Endothelial cell of umbilical vein (primary cell): ENCODE measurements around the gene FHOD3. TPM values are rescaled to one million over a fixed set of nuclear protein-coding genes. Genes with fewer than 3 reads are reported as not detected.

Source experiments
- BruUV-seq: library from RNA; stranded (reverse); fragments of 400-500 nt; replicated peaks from 2 replicates; lab custom pipeline; 2021; lab: Mats Ljungman, UMichigan
- CTCF ChIA-PET: fragments of 300-600, 350-600 bp; sonication (Branson Sonifier 250); formaldehyde crosslinking; loops from one replicate; lab custom pipeline; 2021; ENCODE audit warnings: antibody characterized with exemption, inconsistent platforms; lab: Charles Lee
- POLR2A ChIA-PET: fragments of 300-600, 350-600 bp; sonication (Branson Sonifier 250); formaldehyde crosslinking; loops from one replicate; lab custom pipeline; 2021; ENCODE audit warnings: antibody characterized with exemption, inconsistent platforms; lab: Charles Lee
- DNase-seq: peaks from one replicate; pipeline ENCODE4 v3.0.0-alpha.2; 2011; ENCODE audit warnings: low read depth, low spot score
- FAIRE-seq: peaks from 2 replicates; lab custom pipeline; 2011; peaks lifted over from hg19 to GRCh38; lab: Jason Lieb, UNC
- H2AFZ ChIP-seq: 2 replicates; pipeline ENCODE4 v1.6.0; 2012; ENCODE audit warnings: low read depth, low read length, control low read depth, inconsistent platforms
- H3K27ac ChIP-seq: 2 replicates; pipeline ENCODE4 v1.5.1; 2011; ENCODE audit warnings: low read depth, mild to moderate bottlenecking, control low read depth, low read length, moderate library complexity; ENCODE audit not compliant: insufficient read depth
- H3K27me3 ChIP-seq, 2 experiments: 2 replicates each; pipeline versions ENCODE4 v1.6.0 to v1.6.1; 2011; ENCODE audit warnings: low read length in 2 of 2, mixed read lengths in 1 of 2; ENCODE audit not compliant: control insufficient read depth in 2 of 2, insufficient read depth in 2 of 2
- H3K36me3 ChIP-seq, 2 experiments: 2 replicates in 1 of 2; 3 replicates in 1 of 2; pipeline ENCODE4 v1.5.1; 2011; ENCODE audit warnings: low read length in 2 of 2, mild to moderate bottlenecking in 1 of 2, moderate library complexity in 1 of 2; ENCODE audit not compliant: control insufficient read depth in 2 of 2, insufficient read depth in 2 of 2; ENCODE audit errors: extremely low read depth in 1 of 2
- H3K4me1 ChIP-seq: 3 replicates; pipeline ENCODE4 v1.5.1; 2011; ENCODE audit warnings: mild to moderate bottlenecking, low read length; ENCODE audit not compliant: control insufficient read depth, insufficient read depth; ENCODE audit errors: extremely low read depth
- H3K4me2 ChIP-seq: 2 replicates; pipeline ENCODE4 v1.6.1; 2011; ENCODE audit warnings: low read length, control low read depth, mixed read lengths; ENCODE audit not compliant: insufficient read depth
- H3K4me3 ChIP-seq, 3 experiments: fragments of 200-600 bp in 1 of 3; sonication (generic), shearing (Covaris generic) in 1 of 3; replicated peaks in 1 of 3; 2 replicates each; pipeline ENCODE4 v1.5.1; 2011 to 2016; ENCODE audit warnings: control low read depth in 3 of 3, low read length in 3 of 3, mild to moderate bottlenecking in 2 of 3, inconsistent platforms in 1 of 3, low read depth in 1 of 3, moderate library complexity in 1 of 3; ENCODE audit not compliant: insufficient read depth in 1 of 3
- H3K79me2 ChIP-seq: 2 replicates; pipeline ENCODE4 v1.6.0; 2012; ENCODE audit warnings: low read length, inconsistent platforms; ENCODE audit not compliant: control insufficient read depth, insufficient read depth
- H3K9ac ChIP-seq: replicated peaks from 2 replicates; pipeline ENCODE3; 2011; ENCODE audit warnings: low read length, control low read depth; ENCODE audit not compliant: insufficient read depth; ENCODE audit errors: extremely low read depth
- H3K9me1 ChIP-seq: replicated peaks from 3 replicates; pipeline ENCODE4 v1.6.0; 2011; ENCODE audit warnings: mild to moderate bottlenecking, low read length; ENCODE audit not compliant: control insufficient read depth, insufficient read depth; ENCODE audit errors: extremely low read depth
- H3K9me3 ChIP-seq: replicated peaks from 2 replicates; pipeline ENCODE4 v1.5.1; 2012; ENCODE audit warnings: low read length, inconsistent platforms; ENCODE audit not compliant: control insufficient read depth, insufficient read depth
- H4K20me1 ChIP-seq: replicated peaks from 2 replicates; pipeline ENCODE3; 2011; ENCODE audit warnings: mild to moderate bottlenecking, low read length; ENCODE audit not compliant: control insufficient read depth, insufficient read depth; ENCODE audit errors: extremely low read depth
- CTCF ChIP-seq, 2 donors: IDR thresholded peaks; 1 replicate in 1 of 2; 2 replicates in 1 of 2; pipeline ENCODE4 v1.5.1; 2011; ENCODE audit warnings: low read length in 2 of 2, mild to moderate bottlenecking in 2 of 2, moderate library complexity in 2 of 2, control low read depth in 1 of 2, inconsistent platforms in 1 of 2, low read depth in 1 of 2; ENCODE audit not compliant: insufficient read depth in 1 of 2; ENCODE audit errors: extremely low read depth in 1 of 2
- EZH2 ChIP-seq: IDR thresholded peaks from 2 replicates; pipeline ENCODE4 v1.6.1; 2012; ENCODE audit warnings: borderline replicate concordance, low read depth, mild to moderate bottlenecking, moderate library complexity, low read length, inconsistent platforms; ENCODE audit not compliant: severe bottlenecking
- FOS ChIP-seq: IDR thresholded peaks from 2 replicates; pipeline ENCODE4 v1.6.1; 2011; ENCODE audit warnings: mild to moderate bottlenecking, low read length, moderate library complexity, borderline replicate concordance; ENCODE audit not compliant: insufficient read depth
- GATA2 ChIP-seq: IDR thresholded peaks from 2 replicates; pipeline ENCODE4 v1.7.0; 2011; ENCODE audit warnings: low read depth, mild to moderate bottlenecking, moderate library complexity, mixed read lengths, low read length; ENCODE audit not compliant: insufficient read length, insufficient read depth
- JUN ChIP-seq: IDR thresholded peaks from 2 replicates; pipeline ENCODE4 v1.6.1; 2011; ENCODE audit warnings: borderline replicate concordance, low read depth; ENCODE audit not compliant: insufficient read length, insufficient read depth
- MAX ChIP-seq: IDR thresholded peaks from 2 replicates; pipeline ENCODE4 v1.6.1; 2011; ENCODE audit not compliant: insufficient read depth, insufficient read length
- MYC ChIP-seq: IDR thresholded peaks from one replicate; pipeline ENCODE4 v1.6.1; 2011; ENCODE audit warnings: mild to moderate bottlenecking, low read depth, low read length
- POLR2AphosphoS5 ChIP-seq: IDR thresholded peaks from 2 replicates; pipeline ENCODE4 v1.6.1; 2012; ENCODE audit warnings: low read depth, mild to moderate bottlenecking, control low read depth, low read length, moderate library complexity; ENCODE audit not compliant: insufficient read depth
- dilution Hi-C: fragments of 300-500 bp; cut with MboI; formaldehyde crosslinking; loops from one replicate; pipeline ENCODE4 v1.15.0; 2019; ENCODE audit warnings: low sequenced_read_pairs; ENCODE audit not compliant: extremely low pct_ligation_motif_present
- intact Hi-C: fragments of 100-400 bp; cut with micrococcal nuclease; formaldehyde crosslinking; loops from one replicate; pipeline ENCODE4 v1.10.0; 2022
- polyA plus RNA-seq, 4 experiments: library from polyadenylated mRNA; depleted of rRNA in 3 of 4; stranded (reverse) in 3 of 4; unstranded in 1 of 4; fragments of >200 nt; gene quantifications; 2 replicates each; pipeline versions ENCODE4 v1.2.1 to v1.2.3, GENCODE V29; 2011 to 2012; ENCODE audit warnings: missing spikeins in 1 of 4
- total RNA-seq: library from RNA; stranded (reverse); gene quantifications from 2 replicates; pipeline ENCODE4 v1.2.3, GENCODE V29; 2021

Gene FHOD3
- total and polyA plus RNA-seq, 2 donors (not counting 3 experiments of a cell fraction or from before 2014, with no cell fraction given): 0.06 to 1.5 TPM

- intact Hi-C loops (no loop called here), dilution Hi-C loops (no loop called here)
- H3K4me2 ChIP-seq: no peak overlapping the region
- H3K4me1 ChIP-seq: no peaks in the 10 kb centered on the region
- H3K27me3 ChIP-seq: no peaks in the 10 kb centered on the region
- ChIA-PET POLR2A (no interaction called here), CTCF (interaction anchor here (0.6 kb wide), 1 partner anchor 175 kb away, joined by 3 read pairs; no protein-coding TSS in a partner anchor)
- FAIRE-seq (no peak), DNase-seq (no peak)
- no peaks in the 10 kb centered on the region for H3K9me1 ChIP-seq
- no peak overlapping the region for H3K27ac ChIP-seq
- TF ChIP-seq EZH2 (no peak), FOS (no peak), GATA2 (no peak), POLR2AphosphoS5 (no peak), CTCF (IDR thresholded peaks at IDR 0.05; ENCODE audit: extremely low read depth in 1 of 2, insufficient read depth in 1 of 2, low read depth in 1 of 2, low read length in 2 of 2) (no peak), JUN (no peak), MYC (no peak), MAX (no peak)
- H3K4me3 ChIP-seq: no peak overlapping the region
- H3K79me2 ChIP-seq: no peaks in the 10 kb centered on the region
- H3K36me3 ChIP-seq: no peaks in the 10 kb centered on the region
- H3K9me3 ChIP-seq: no peaks in the 10 kb centered on the region
- H3K9ac ChIP-seq: no peak overlapping the region
- no peaks in the 10 kb centered on the region for H4K20me1 ChIP-seq
- BruUV-seq: no TSS peak
- no peak overlapping the region for H2AFZ ChIP-seq
Observed at GRCh38 chr18:36271153-36271552, 26.4 kb upstream of the FHOD3 start.
